ELF-1 (cell line): Measurements from ENCODE around the gene LTB.
"Not testable (repeated sequence)": the region's sequence is repeated elsewhere in the genome, so short reads cannot be mapped to it uniquely, and the experiment has no call there.

Experiments used
- DNase-seq: peaks from one replicate; pipeline ENCODE4 v3.0.0-alpha.2; 2016; ENCODE audit warnings: low read depth, low spot score

The LTB gene

DNA sequence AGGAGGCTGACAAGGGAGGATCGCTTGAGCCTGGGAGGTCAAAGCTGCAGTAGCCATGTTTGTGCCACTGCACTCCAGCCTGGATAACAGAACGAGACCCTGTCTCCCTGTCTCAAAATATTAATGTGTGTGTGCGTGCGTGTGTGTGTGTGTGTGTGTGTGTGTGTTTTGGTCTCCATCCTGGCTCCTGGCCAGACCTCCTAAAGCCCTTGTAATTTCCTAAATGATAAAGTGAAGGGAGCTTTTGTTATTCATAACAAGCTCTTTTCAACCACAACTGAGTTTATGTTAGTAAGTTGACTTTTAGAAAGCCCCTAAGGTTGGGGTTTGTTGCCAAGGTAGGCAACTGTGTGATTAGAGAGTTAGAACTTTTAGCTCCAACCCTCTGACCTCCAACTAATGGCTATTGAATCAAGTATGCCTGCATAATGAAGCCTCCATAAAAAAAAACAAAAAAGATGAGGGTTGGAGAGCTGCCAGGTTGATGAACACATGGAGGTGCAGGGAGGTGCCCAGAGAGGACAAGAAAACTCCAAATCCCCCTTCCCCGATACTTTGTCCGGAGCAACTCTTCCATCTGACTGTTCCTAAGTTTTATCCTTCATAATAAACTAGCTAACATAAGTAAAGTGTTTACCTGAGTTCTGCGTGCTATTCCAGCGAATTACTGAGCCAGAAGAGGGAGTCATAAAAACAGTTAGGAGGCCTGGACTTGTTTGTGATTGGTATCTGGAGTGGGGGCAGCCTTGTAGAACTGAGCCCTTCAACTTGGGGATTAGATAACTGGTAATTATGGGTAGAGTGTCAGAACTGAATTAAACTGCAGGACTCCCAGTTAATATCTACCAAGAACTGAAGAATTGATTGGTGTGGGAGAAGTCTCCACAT is 27.5 kb upstream of the LTB start:
- DNase-seq, result no peak

DNA sequence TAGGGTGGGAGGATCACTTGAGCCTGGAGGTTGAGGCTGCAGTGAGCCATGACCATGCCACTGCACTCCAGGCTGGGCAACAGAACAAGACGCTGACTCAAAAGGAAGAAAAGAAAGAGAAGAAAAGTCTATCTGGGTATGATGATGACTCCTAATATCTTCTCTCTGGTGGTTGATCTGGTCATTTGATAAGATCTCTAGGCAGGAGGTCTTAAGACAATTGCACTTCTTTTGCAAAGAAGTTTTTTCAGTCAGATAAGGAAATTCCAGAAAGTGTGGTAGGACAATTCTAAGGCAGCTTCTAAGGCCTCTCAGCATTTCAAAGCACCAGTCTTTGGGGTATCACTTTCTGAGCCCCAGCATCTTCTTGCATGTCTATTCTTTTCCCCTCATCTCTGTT is 25.1 kb upstream of the LTB start:
- no peak for DNase-seq

DNA sequence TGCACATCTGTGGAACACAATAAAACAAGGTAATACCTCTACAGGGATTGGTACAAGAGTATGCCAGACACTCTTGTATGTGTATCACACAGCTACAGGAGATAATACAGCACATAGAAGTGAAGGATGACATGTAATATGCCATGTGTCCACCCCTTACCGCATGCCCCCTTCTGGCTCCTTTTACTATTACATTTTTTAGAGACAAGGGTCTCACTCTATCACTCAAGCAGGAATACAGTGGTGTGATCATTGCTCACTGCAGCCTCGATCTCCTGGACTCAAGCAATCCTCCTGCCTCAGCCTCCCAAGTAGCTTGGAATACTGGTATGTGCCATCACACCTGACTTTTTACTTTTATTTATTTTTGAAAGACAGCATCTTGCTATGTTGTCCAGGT is 14.8 kb upstream of the LTB start:
- no peak for DNase-seq

DNA sequence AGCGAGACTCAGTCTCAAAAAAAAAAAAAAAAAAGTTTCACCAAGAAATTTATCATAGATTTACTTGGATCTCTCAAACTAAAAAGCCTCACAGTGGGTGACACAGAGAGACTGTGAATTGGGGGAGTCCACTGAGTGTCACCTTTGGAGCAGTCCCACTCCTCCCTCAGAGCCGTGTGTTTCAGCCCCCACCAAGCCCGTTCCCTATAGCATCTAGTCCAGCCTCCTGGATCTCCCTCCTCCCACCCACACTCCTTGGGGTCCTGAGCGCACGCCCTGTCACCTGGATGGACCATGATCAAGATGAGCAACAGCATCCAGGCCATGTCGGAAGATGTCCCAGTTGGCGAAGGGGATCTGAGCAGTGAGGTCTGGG is 10.2 kb upstream of the LTB start:
- no peak for DNase-seq

DNA sequence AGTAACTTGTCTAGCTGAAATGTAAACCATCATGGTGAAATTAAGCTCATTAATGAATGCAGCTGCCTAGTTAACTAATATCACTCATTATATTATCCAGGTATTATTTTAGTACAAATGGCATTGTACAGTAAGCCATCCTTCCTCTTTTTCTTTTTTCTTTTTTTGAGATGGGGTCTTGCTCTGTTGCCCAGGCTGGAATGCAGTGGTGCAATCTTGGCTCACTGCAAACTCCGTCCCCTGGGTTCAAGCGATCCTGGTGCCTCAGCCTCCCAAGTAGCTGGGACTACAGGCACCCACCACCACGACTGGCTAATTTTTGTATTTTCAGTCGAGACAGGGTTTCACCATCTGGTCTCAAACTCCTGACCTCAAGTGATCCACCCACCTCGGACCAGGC is 8.5 kb upstream of the LTB start:
- not testable (repeated sequence) for DNase-seq

DNA sequence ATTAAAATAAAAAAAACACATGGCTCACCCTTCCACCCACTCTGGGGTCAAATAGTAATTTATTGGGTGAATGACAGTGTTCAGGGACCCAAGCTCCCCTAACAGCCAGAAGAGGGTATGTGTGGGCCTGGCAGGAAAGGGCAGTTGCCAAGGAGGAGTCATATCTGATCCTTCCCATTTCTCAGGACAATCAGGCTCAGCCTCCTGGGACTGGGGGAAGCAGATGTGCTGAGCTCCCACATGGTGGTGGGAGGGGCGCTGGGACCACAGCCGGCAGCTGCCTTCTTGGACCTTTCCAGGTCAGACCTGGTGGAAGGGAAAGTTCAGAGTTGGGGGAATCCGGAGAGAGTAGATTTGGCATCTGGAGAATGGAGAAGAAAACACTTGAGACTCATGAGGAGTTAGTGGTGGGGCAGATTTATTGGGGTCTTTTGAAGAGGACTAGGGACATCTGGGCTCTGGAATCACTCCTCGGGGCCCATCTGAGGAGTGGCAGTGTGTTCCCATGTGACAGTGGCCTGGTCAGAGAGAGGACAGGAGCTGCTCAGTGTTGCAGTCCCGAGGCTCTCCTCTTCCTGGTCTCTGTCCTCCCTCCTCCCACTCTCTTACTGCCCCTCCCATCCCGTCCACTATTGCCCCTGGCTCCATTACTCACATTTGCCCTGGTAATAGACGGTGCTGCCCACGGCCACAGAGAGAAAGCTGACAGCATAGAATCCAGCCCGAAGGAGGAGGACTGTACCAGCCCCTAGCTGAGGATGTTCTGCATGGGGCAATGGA is 6.8 kb upstream of the LTB start:
- no peak for DNase-seq

DNA sequence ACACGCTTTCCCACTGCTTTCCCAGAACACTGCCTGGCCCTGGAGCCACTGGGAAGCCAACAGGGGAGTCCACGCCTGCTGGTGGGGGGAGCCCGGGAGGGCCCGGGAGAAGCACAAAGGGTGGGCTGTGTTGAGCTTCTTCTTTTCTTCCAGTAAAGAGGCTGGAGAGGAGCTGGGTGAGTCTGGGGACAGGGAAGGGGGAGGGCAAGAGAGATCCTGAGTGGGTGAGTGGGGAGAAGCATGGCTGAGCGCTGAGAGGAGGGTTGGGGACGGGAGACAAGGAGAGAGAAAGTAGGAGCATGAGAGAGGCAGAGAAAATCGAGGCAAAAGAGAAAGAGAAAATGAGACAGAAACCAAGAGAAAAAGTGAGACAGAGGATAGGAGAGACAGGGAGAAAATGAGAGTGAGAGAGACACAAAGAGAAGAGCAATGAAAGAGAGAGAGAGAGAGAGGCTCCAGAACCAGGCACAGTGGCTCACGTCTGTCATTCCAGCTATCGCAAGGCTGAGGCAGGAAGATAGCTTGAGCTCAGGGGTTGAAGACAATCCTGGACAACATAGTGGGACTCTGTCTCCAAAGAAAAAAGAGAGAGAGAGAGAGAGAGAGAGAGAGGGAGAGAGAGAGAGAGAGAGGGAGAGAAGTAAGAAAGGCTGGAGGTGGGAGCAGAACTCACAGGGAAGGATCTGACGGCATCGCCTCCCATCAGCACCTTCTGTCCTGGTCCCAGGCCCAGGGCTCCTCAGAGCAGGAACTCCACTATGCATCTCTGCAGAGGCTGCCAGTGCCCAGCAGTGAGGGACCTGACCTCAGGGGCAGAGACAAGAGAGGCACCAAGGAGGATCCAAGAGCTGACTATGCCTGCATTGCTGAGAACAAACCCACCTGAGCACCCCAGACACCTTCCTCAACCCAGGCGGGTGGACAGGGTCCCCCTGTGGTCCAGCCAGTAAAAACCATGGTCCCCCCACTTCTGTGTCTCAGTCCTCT is 5.9 kb upstream of the LTB start:
- no peak for DNase-seq

DNA sequence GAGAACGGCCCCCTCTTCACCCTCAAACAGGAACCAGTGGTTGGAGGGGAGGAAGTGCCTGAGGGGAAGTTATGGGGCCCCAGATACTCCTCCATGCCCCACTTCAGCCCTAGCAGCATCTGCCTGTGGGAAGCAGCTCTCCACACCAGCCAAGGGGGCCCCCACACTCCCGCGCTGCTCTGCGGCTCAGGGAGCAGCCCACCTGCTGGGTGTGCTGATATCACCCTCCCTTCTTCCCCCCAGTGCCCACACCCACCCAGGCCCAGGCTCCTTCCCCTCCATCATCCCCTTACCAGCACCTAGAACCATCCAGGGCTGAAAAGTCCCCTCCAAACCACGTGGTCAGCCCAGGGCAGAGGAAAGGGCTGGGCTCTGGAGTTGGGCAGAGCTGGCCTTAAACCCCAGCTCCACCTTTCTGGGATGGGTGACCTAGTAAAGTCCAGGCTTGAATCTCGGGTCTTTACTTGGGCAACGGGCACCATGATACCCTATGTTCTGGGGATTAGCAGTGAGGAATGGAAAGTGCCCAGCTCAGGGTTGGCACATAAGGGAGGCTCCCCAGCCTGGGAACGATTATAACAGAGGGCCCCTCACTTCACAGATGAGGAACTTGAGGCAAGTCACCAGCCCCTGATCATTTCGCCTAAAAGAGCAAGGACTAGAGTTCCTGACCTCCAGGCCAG is 4.5 kb upstream of the LTB start:
- no peak for DNase-seq

DNA sequence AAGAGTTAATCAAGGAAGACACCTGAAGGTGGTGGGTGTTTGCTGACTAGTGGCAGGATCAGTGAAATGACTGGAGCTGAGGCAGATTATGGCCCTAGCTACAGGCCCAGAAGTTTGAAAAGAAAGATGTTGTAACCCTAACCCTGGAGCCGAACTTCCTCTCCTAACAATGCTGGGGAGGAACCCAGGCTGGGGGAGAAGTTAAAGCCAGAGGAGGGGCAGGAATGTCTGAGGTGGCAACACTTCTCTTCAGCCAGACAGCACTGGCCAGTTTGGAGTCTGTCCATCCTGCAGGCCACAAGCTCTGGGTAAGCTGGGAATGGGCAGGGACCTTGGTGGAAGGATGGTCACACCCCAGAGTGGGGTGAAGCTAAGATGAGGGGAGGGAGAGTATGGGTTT is 3.8 kb upstream of the LTB start, which contains the start of gene LST1:
LST1 (plus strand) TSS at position 270 of the 400 bp plus-strand sequence. CDS start 1,023 bp downstream, outside the sequence.
- no peak for DNase-seq

DNA sequence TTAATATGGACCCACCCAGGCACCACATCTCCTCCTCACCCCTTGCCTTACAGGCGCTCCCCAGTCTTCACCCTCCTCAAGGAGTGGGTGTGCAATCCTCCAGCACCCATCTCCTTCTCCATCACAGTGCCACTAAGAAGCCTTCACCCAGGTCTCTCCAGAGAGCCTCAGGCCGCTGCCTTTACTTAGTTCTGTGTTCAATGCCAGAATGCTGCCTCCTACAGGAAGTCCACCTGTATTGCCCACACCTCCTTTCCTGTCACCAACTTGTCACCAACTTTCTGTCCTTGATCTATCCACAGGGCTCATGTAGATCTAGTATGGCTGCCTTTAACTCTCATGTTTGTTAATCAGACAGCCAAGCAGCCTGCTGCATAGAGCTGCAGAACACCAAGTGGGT is 3.3 kb upstream of the LTB start:
- peak; percentile 61 for DNase-seq

DNA sequence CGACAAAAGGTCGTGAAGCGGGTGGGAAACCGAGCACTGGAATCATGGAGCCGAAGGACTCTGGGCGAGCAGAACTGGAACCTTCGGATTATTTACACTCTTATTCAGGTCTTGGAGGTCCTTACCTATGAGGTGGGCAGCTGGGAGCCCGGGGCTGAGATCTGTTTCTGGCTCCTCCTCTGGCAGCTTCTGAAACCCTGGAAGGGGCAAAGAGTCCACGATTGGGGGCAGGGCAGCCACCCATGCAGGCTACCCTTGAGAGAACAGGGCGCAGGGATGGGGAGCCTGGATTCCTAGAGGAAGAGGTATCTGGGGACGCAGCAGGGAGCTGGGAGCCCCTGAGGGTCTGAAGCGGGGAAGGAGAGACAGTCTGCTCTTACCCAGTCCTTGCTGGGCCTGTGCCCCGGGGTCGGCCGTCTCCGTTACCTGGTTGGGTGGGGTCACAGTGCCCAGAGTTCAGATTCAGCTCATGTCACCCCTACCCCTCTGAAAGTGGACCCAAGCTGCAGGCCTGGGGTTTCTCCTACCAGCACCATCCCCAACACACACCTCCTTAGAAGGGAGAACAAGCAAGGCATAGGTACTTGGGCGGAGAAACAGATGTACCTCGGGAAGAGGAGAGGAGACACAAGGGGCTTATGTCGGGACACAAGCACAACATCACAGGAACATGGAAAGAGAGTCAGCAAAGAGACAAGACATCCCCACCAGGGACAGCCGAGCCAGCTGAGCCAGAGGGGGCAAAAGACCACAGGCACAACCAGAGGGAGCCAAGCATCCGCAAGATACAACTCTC is 592 bp downstream of the LTB start:
- peak; percentile 30 for DNase-seq

DNA sequence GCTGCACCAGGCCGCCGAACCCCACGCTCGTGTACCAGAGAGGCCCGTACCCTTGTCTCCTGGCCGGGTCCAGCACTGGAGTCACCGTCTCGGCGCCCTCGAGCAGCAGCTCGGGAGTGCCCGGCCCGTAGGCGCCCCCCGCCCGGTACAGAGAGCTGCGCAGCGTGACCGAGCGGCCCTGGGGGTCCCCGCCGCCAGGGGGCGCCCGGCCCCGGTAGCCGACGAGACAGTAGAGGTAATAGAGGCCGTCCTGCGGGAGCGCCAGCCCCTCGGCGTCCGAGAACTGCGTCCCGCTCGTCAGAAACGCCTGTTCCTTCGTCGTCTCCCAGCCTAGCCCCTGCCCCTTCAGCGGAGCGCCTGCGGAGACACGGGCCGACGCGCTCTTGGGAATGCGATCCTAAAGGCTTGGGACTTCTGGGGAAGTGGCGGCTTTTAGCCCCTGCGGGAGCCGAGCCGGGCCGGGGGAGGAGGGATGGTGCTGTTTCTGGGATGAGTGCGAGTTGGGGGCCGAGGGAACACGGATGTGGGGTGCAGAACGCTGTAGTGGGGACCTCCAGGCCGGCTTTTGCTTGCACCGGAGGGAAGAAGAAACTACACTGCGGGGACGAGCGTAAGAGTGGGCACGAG is 1.3 kb downstream of the LTB start:
- DNase-seq, result peak; percentile 94

DNA sequence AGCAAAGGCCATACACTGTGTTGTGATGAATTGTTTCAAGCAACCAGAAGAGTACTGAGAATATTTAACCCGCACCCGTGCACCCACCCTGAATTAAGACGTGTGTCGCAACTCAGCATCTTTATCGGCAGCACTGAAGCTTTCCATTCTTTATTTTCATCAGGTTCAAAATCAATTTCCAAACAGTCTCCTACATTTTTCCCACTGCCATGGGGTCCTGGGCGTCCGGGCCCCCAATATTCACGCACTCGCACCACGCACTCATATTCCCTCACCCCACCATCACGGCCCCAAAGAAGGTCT is 1.8 kb downstream of the LTB start:
- no peak for DNase-seq

DNA sequence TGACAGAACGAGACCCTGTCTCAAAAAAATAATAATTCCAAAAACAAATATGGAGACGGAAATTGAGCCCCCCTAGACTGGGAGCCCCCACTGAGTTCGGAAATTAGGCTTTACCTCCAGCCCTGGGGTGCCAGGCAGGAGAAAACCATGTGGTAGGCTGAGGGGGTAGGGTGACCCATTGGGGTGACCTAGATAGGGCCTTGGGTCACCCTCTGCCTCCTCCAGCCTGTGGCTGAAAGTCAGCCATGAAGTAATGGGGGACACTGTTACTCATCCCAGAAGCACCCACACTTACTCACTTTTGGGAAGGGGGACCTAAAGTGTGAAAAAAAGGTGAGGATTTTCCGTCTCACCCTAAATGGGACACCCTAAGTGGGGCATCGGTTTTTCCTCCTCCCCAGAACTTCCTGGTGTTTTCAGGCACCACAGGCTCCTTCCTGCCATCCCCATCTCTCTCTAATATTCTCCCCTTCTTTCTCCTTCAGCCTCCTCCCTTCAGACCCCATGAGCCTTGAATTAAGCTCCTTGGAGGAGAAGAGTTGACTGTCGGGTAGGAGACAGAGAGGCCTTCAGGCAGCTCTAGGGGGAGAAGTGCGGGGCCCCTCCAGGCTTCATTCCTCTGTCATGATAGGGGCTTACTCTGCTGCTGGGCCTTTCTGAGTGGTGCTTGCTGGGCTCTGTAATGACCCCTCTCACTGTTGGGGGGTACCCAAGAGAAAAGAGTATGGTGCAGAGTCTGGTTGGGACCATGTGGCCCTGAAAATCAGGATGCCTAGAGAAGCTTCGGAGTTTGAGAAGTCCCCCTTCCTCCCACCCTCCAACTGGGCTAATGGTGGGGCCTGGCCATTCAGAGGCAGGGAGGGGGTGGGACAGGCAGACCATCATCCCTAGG is 2.4 kb downstream of the LTB start:
- DNase-seq, result no peak

DNA sequence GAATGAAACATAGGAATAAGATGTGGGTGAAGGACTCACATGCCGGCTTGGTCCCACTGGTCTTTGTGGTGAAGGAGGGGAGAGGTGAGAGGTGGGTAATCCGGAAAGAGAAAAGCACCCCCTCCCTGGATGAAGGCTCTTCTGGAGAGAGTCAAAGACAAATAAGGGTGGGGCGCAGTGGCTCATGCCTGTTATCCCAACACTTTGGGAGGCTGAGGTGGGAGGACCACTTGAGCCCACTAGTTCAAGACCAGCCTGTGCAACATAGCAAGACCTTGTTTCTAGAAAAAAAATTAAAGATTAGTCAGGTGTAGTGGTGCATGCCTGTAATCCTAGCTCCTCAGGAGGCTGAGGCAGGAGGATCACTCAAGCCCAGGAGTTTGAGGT is 3.1 kb downstream of the LTB start:
- no peak for DNase-seq

DNA sequence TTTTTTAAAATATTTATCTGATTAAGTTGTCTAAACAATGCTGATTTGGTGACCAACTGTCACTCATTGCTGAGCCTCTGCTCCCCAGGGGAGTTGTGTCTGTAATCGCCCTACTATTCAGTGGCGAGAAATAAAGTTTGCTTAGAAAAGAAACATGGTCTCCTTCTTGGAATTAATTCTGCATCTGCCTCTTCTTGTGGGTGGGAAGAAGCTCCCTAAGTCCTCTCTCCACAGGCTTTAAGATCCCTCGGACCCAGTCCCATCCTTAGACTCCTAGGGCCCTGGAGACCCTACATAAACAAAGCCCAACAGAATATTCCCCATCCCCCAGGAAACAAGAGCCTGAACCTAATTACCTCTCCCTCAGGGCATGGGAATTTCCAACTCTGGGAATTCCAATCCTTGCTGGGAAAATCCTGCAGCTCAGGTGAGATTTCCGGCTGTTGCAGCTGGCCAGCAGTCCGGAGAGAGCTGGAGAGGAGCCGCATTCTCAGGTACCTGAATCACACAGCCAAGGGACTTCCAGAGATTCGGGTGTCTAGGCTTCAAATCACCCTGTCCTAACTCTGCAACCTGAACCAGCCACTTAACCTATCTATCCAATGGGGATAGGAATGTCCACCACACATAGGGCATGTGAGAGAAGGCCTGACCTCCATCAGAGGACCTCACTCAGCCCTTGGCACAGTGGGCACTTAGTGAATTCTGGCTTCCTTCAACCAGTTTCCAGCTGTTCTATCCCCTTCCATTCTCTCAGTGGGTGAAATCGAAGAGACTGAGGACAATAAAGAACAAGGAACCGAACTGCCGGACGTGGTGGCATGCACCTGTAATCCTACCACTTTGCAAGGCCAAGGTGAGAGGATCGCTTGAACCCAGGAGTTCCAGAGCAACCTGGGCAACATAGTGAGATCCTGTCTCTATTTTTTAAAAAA is 3.8 kb downstream of the LTB start:
- DNase-seq, result peak; percentile 96

DNA sequence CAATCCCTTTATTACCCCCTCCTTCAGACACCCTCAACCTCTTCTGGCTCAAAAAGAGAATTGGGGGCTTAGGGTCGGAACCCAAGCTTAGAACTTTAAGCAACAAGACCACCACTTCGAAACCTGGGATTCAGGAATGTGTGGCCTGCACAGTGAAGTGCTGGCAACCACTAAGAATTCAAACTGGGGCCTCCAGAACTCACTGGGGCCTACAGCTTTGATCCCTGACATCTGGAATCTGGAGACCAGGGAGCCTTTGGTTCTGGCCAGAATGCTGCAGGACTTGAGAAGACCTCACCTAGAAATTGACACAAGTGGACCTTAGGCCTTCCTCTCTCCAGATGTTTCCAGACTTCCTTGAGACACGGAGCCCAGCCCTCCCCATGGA is 4.7 kb downstream of the LTB start:
- no peak for DNase-seq
